OCI-LY3 (cell line): ENCODE measurements around the gene GRM4.

Experiments
- H2AFZ ChIP-seq: fragments of 200-600, 300-600 bp; shearing (Covaris generic); 2 replicates; pipeline ENCODE4 v1.6.0; 2014; ENCODE audit warnings: antibody characterized with exemption, low read depth, low read length
- H3K27ac ChIP-seq: fragments of 200-600, 300-600 bp; sonication (generic); 2 replicates; pipeline ENCODE4 v1.5.1; 2014; ENCODE audit warnings: mild to moderate bottlenecking, low read length, moderate library complexity, mixed read lengths
- H3K27me3 ChIP-seq: fragments of 200-600, 300-600 bp; sonication (generic); 2 replicates; pipeline ENCODE4 v1.6.1; 2014; ENCODE audit warnings: low read depth, low read length, mixed read lengths
- H3K36me3 ChIP-seq: fragments of 200-600, 300-600 bp; sonication (generic); replicated peaks from 2 replicates; pipeline ENCODE3; 2014; ENCODE audit warnings: low read depth, low read length, mixed read lengths
- H3K4me1 ChIP-seq: fragments of 300-600, 200-600 bp; sonication (generic); 2 replicates; pipeline ENCODE4 v1.6.1; 2014; ENCODE audit warnings: low read length, mixed read lengths
- H3K4me2 ChIP-seq: fragments of 200-600, 300-600 bp; sonication (generic); 2 replicates; pipeline ENCODE4 v1.6.1; 2014; ENCODE audit warnings: low read length, mixed read lengths
- H3K4me3 ChIP-seq: fragments of 300-600, 200-600 bp; sonication (generic); 2 replicates; pipeline ENCODE4 v1.5.1; 2014; ENCODE audit warnings: antibody characterized with exemption, mild to moderate bottlenecking, low read length, moderate library complexity
- H3K79me2 ChIP-seq: fragments of 300-600, 200-600 bp; shearing (Covaris generic); 2 replicates; pipeline ENCODE4 v1.6.1; 2014; ENCODE audit warnings: mild to moderate bottlenecking, low read length, mixed read lengths
- H3K9ac ChIP-seq: fragments of 300-600, 200-600 bp; shearing (Covaris generic); 2 replicates; pipeline ENCODE4 v1.6.0; 2014; ENCODE audit warnings: mild to moderate bottlenecking, low read length, moderate library complexity
- H3K9me3 ChIP-seq: fragments of 200-600, 300-600 bp; shearing (Covaris generic); 2 replicates; pipeline ENCODE4 v1.6.1; 2014; ENCODE audit warnings: low read length, mixed read lengths; ENCODE audit not compliant: insufficient read depth
- H4K20me1 ChIP-seq: fragments of 200-600, 300-600 bp; sonication (generic); 2 replicates; pipeline ENCODE4 v1.6.1; 2016; ENCODE audit warnings: low read length, mixed read lengths; ENCODE audit not compliant: insufficient read depth
- EZH2phosphoT487 ChIP-seq: fragments of 200-600 bp; shearing (Covaris generic); IDR thresholded peaks from 2 replicates; pipeline ENCODE4 v1.6.1; 2018; ENCODE audit warnings: antibody characterized with exemption, mixed run types, low read depth
- TF ChIP-seq, protein P1 (sequence below): fragments of 200-600, 300-600 bp; sonication (generic); IDR thresholded peaks from 2 replicates; pipeline ENCODE4 v1.5.1; 2014; ENCODE audit warnings: antibody characterized with exemption, low read length, low read depth

Gene GRM4

DNA sequence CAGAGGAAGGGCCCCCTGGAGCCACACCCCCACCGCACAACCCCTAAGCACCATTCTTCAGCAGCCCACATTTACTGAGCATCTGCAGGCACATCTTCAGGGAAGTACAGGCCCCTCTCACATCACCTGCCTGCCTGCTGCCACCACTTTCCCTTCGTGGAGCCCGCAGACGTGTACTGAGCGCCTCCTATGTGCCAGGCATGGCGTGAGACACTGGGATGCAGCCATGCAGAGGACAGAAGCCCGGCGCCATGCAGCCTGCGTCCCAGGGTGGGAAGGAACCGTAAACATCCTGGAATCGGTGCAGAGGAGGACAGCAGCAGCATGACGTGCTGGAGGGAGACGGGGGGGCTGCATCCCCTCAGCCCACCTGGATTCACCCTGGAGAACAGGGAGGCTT is 78.1 kb downstream of the GRM4 start:
- no peak overlapping the region for H3K9ac ChIP-seq
- no peak overlapping the region for H3K4me3 ChIP-seq
- no peaks in the 10 kb centered on the region for H3K4me1 ChIP-seq
- no peak overlapping the region for H3K4me2 ChIP-seq
- no peak overlapping the region for H2AFZ ChIP-seq
- H3K9me3 ChIP-seq = no peaks in the 10 kb centered on the region
- no peaks in the 10 kb centered on the region for H4K20me1 ChIP-seq
- H3K79me2 ChIP-seq = no peaks in the 10 kb centered on the region
- no peak for TF ChIP-seq EZH2phosphoT487
- TF ChIP-seq, protein P1, sequence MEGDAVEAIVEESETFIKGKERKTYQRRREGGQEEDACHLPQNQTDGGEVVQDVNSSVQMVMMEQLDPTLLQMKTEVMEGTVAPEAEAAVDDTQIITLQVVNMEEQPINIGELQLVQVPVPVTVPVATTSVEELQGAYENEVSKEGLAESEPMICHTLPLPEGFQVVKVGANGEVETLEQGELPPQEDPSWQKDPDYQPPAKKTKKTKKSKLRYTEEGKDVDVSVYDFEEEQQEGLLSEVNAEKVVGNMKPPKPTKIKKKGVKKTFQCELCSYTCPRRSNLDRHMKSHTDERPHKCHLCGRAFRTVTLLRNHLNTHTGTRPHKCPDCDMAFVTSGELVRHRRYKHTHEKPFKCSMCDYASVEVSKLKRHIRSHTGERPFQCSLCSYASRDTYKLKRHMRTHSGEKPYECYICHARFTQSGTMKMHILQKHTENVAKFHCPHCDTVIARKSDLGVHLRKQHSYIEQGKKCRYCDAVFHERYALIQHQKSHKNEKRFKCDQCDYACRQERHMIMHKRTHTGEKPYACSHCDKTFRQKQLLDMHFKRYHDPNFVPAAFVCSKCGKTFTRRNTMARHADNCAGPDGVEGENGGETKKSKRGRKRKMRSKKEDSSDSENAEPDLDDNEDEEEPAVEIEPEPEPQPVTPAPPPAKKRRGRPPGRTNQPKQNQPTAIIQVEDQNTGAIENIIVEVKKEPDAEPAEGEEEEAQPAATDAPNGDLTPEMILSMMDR = peak; percentile 27
- H3K36me3 ChIP-seq = no peaks in the 10 kb centered on the region
- H3K27ac ChIP-seq = no peak overlapping the region
- no peaks in the 10 kb centered on the region for H3K27me3 ChIP-seq

DNA sequence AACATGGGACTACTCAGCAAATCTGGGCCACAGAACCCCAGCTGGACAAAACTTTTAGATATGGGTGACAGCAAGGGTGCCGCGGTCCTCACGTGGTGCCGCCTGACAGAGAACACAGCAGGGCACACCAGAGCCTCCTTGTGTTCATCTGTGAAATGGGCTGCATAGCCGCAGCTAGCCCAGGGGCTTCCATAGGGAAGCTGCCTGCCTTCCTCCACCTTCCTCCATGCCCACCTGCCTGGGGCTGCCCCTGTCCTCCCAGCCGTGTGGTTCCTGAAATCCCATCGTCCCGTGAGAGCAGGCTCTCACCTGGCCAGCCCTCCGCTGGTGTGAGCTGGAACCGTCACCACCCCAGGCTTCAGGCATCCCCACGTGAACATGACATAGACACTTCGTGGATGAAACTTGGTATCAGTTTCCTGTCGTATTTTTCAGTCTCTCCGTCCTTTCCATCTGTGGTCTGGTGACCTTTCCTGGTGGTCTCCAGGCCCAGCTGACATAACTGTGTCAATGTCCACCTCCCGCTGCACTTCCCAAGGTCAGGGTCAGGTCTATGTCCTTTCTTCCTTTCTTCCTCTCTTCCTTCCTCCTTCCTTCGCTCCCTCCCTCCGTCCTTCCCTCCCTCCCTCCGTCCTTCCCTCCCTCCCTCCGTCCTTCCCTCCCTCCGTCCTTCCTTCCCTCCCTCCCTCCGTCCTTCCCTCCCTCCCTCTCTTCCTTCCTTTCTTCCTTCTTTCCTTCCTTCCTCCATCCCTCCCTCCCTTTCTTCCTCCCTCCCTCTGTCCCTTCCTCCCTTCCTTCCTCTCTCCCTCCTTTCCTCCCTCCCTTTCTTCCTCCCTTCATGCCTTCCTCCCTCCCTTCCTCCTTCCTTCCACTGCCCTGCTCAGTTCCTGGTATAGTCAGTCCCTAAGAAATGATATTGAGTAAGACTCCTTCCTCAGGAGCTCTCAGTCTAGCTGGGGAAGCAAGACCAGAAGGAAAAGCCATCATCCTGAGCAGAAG is 78.8 kb downstream of the GRM4 start:
- H4K20me1 ChIP-seq = no peaks in the 10 kb centered on the region
- H3K36me3 ChIP-seq = no peaks in the 10 kb centered on the region
- H3K27me3 ChIP-seq = no peaks in the 10 kb centered on the region
- H3K27ac ChIP-seq = no peak overlapping the region
- no peaks in the 10 kb centered on the region for H3K9me3 ChIP-seq
- H3K4me2 ChIP-seq = no peak overlapping the region
- no peaks in the 10 kb centered on the region for H3K79me2 ChIP-seq
- no peaks in the 10 kb centered on the region for H3K4me1 ChIP-seq
- H3K4me3 ChIP-seq = no peak overlapping the region
- no peak overlapping the region for H2AFZ ChIP-seq
- H3K9ac ChIP-seq = no peak overlapping the region
- no peak for TF ChIP-seq EZH2phosphoT487
- TF ChIP-seq, protein P1 = 0 out of 2 replicates have a peak, but pooled peaks have one; percentile 6

DNA sequence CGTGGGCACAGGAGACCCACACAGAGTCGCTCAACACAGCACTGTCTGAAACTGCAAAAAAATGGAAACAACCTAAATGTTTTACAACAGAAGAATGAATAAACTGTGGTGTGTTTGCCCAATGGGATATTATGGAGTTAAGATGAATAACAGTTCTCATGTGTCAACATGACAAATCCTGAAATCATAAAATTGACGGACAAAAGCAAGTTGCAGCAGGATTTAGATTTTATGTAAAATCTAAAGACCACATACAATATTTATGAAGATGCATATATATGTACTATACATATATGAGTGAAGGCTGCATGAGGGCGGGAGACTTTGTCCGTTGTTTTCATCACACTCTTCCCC is 79.7 kb downstream of the GRM4 start:
- Histone ChIP-seq H4K20me1 (no peaks in the 10 kb centered on the region), H3K4me1 (no peaks in the 10 kb centered on the region), H3K79me2 (no peaks in the 10 kb centered on the region), H2AFZ (no peak overlapping the region), H3K9me3 (no peaks in the 10 kb centered on the region), H3K27ac (no peak overlapping the region), H3K4me3 (no peak overlapping the region), H3K36me3 (no peaks in the 10 kb centered on the region), H3K9ac (no peak overlapping the region), H3K27me3 (no peaks in the 10 kb centered on the region), H3K4me2 (no peak overlapping the region)
- TF ChIP-seq, protein P1 = no peak
- TF ChIP-seq EZH2phosphoT487 = no peak

DNA sequence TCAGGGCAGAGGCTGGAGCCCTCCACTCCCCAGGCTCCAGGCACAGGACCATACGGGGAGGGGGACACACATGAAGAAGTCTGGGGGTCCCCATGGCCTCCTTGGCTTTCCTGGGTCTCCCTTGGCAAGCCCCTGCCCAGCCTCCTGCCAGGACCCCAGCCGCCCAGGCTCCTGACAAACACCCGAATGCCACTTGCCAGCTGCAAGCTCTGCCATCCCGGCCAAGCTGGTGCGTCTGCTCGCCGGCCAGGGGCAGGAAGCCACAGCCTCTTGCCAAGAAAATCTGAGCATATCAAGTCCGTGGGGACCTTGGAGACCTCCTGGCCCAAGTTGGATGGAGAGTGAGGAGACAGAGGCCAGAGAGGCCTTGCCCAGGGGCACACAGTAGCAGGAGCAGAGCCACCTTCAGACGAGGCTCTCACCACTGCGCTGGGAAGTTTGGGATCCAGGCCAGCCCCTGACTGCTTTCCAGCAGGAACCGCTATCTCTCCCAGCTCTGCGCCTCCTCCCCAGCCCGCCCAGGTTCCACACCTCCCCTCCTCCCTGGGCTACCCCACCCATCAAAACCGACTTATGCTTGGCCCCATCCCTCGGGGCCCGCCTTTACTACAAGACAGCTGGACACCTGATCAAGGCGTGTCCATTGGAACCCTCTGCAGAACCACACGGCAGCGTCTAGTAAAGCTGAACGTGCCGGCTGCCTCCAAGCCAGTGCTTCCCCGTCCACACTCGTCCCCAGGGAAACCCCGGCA is 80.2 kb downstream of the GRM4 start:
- H3K27ac ChIP-seq = no peak overlapping the region
- no peaks in the 10 kb centered on the region for H3K36me3 ChIP-seq
- no peaks in the 10 kb centered on the region for H3K9me3 ChIP-seq
- H4K20me1 ChIP-seq = no peaks in the 10 kb centered on the region
- no peak overlapping the region for H2AFZ ChIP-seq
- H3K79me2 ChIP-seq = no peaks in the 10 kb centered on the region
- H3K4me3 ChIP-seq = no peak overlapping the region
- no peak overlapping the region for H3K4me2 ChIP-seq
- TF ChIP-seq EZH2phosphoT487 = no peak
- TF ChIP-seq, protein P1 = no peak
- no peaks in the 10 kb centered on the region for H3K4me1 ChIP-seq
- no peak overlapping the region for H3K9ac ChIP-seq
- no peaks in the 10 kb centered on the region for H3K27me3 ChIP-seq
